Cardiac muscle cell (in vitro differentiated cells and primary cell): Measurements from ENCODE around the gene YTHDC2. TPM values are rescaled to one million over a fixed set of nuclear protein-coding genes. Genes with fewer than 3 reads are reported as not detected.

ENCODE experiments used
- DNase-seq, 2 donors: peaks; one replicate each; pipeline versions ENCODE4 v3.0.0 to v3.0.0-alpha.2; 2010 to 2017; ENCODE audit warnings: low read depth in 1 of 2, low spot score in 1 of 2
- H3K27ac ChIP-seq: fragments of 200-600 bp; sonication (generic); 2 replicates; pipeline ENCODE4 v1.5.1; 2016
- H3K27me3 ChIP-seq: fragments of 200-600 bp; sonication (generic); 2 replicates; pipeline ENCODE4 v1.6.0; 2016; ENCODE audit warnings: control low read depth
- H3K36me3 ChIP-seq: fragments of 200-600 bp; sonication (generic); 2 replicates; pipeline ENCODE4 v1.5.1; 2016; ENCODE audit warnings: control low read depth
- H3K4me1 ChIP-seq: fragments of 200-600 bp; sonication (generic); 2 replicates; pipeline ENCODE4 v1.8.1; 2017; ENCODE audit warnings: low read depth, mild to moderate bottlenecking, mixed run types
- H3K4me3 ChIP-seq: fragments of 200-600 bp; sonication (generic); 2 replicates; pipeline ENCODE4 v1.5.1; 2016; ENCODE audit warnings: mild to moderate bottlenecking
- H3K9me3 ChIP-seq: fragments of 200-600 bp; sonication (generic); 2 replicates; pipeline ENCODE4 v1.5.1; 2017; ENCODE audit warnings: low read depth, mild to moderate bottlenecking, control low read depth
- polyA plus RNA-seq: library from polyadenylated mRNA; unstranded; fragments of >200 nt; fragmentation: Nextera tagmentation; extraction: Ambion mirVana; gene quantifications from 2 replicates; pipeline ENCODE4 v1.2.1, GENCODE V29; 2016
- total RNA-seq: library from RNA; depleted of rRNA; stranded (reverse); fragments of >200 nt; gene quantifications from 2 replicates; pipeline ENCODE4 v1.2.3, GENCODE V29; 2016
- TF ChIP-seq, protein P1 (sequence below): IDR thresholded peaks from 2 replicates; pipeline ENCODE4 v1.5.1; 2012; ENCODE audit warnings: low read depth, mild to moderate bottlenecking, low read length

YTHDC2 gene
- total and polyA plus RNA-seq, 2 experiments from 2014 or later: 11.2 to 16.1 TPM

DNA sequence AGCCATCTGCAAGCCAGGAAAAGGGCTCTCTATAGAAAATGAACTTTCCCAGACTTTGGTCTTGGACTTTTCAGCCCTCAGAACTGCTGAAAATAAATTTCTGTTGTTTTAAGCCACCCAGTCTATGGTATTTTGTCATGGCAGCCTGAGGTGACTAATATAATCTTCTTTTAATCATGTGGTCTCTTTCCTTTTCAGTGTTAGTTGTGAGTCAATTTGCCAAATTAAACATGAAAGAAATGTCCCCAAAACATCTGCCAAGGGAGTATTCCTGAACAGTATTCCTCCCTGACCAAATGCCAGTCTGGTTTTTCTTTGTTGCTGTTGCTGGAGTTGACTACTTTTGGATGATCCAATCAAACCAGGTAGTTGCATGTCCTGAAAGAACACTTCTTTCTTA lies 4.7 kb upstream of the YTHDC2 start:
- H3K9me3 ChIP-seq: no peaks in the 10 kb centered on the region
- no peak overlapping the region for H3K4me3 ChIP-seq
- no peak overlapping the region for H3K27ac ChIP-seq
- H3K36me3 ChIP-seq: no peaks in the 10 kb centered on the region
- no peaks in the 10 kb centered on the region for H3K4me1 ChIP-seq
- H3K27me3 ChIP-seq: peaks cover 8% of the 10 kb centered on the region
- TF ChIP-seq, protein P1, sequence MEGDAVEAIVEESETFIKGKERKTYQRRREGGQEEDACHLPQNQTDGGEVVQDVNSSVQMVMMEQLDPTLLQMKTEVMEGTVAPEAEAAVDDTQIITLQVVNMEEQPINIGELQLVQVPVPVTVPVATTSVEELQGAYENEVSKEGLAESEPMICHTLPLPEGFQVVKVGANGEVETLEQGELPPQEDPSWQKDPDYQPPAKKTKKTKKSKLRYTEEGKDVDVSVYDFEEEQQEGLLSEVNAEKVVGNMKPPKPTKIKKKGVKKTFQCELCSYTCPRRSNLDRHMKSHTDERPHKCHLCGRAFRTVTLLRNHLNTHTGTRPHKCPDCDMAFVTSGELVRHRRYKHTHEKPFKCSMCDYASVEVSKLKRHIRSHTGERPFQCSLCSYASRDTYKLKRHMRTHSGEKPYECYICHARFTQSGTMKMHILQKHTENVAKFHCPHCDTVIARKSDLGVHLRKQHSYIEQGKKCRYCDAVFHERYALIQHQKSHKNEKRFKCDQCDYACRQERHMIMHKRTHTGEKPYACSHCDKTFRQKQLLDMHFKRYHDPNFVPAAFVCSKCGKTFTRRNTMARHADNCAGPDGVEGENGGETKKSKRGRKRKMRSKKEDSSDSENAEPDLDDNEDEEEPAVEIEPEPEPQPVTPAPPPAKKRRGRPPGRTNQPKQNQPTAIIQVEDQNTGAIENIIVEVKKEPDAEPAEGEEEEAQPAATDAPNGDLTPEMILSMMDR: no peak
- DNase-seq: no peak

DNA sequence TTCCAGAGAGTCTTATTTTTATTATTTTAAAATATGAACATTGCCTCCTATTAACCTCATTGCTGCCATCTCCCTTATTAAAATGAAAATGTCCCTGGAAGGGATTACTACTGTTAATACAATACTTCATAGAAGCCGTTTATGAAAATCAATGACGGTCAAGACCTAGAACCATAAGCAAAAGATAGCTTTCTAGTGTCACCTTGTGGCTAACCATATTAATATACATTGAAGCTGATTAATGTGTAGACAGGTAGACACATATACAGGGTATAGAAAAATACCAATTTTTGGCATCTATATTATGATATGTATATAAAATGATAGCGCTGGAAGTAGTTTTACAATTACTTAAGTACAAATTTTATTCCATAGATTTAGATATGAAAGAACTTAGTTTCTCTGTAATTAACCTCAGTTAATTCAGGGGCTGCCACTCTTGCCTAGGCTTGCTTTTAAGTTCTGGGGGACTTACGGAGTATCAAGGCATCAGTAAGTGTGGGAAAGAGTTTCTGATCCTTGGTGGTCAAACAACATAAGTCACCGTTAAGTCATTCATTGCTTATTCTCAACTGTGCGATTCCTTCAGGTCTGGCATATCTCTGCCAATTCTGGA lies 2.5 kb upstream of the YTHDC2 start:
- Histone ChIP-seq H3K9me3 (no peaks in the 10 kb centered on the region), H3K4me3 (no peak overlapping the region), H3K27ac (no peak overlapping the region), H3K4me1 (no peaks in the 10 kb centered on the region), H3K36me3 (no peaks in the 10 kb centered on the region), H3K27me3 (peaks cover 8% of the 10 kb centered on the region)
- TF ChIP-seq, protein P1: peak; percentile 51
- peak; percentile 38 to 74 for DNase-seq

DNA sequence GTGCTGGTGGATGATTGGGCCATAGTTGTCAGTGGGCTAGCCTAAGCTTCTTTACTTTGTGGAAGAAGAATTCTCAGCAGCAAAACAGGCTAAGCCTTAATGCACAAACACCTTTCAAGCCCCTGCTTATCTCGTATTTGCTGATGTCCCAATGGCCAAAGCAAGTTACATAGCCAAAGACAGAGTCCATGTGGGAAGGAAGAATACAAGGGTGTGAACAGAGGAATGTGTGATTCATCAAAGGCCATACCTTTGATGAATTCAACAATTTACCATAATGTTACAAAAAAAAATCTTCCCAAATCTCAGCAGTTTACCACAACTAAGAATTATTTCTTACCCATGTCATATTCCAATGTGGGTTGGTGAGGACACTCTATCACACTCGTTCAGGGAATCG lies 1.2 kb upstream of the YTHDC2 start:
- H3K36me3 ChIP-seq: no peaks in the 10 kb centered on the region
- H3K27ac ChIP-seq: no peak overlapping the region
- no peak for DNase-seq
- TF ChIP-seq, protein P1: no peak
- H3K4me3 ChIP-seq: no peak overlapping the region
- peaks cover under 1% of the 10 kb centered on the region for H3K27me3 ChIP-seq
- no peaks in the 10 kb centered on the region for H3K9me3 ChIP-seq
- no peaks in the 10 kb centered on the region for H3K4me1 ChIP-seq

DNA sequence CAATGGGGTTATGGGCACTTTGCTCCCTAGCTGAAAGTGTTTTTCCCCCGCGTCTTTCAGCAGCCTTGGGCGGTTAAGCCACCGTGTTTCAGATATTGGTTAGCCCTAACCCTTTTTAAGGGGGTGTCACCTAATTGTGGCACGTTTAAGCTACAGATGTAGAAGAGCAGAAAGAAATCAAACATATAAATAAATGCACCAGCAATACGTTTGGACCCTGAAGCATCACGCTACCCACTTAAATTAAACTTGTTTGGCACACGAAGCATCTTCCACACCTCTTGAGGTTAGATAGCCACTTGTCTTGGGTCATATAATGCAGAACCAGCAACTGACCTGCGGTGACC lies 768 bp downstream of the YTHDC2 start:
- no peaks in the 10 kb centered on the region for H3K9me3 ChIP-seq
- H3K27ac ChIP-seq: peak overlapping the region; percentile 89
- TF ChIP-seq, protein P1: no peak

DNA sequence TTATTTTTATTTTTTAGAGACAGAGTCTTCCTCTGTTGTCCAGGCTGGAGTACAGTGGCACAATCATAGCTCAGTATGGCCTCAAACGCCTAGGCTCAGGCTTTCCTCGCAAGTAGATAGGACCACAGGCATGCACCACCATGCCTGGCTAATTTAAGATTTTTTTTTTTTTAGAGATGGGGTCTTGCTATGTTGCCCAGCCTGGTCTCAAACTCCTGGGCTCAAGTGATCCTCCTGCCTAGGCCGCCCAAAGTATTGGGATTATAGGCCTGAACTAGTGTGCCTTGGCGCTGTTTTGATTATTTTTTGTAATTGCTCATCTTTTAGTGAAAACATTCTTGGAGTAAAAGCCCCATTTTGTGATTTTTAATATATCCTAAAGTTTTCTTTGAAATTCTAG lies 5.4 kb downstream of the YTHDC2 start:
- Histone ChIP-seq H3K9me3 (no peaks in the 10 kb centered on the region), H3K4me1 (no peaks in the 10 kb centered on the region), H3K36me3 (no peaks in the 10 kb centered on the region), H3K4me3 (no peak overlapping the region), H3K27ac (no peak overlapping the region), H3K27me3 (no peaks in the 10 kb centered on the region)
- TF ChIP-seq, protein P1: no peak
- no peak for DNase-seq

More for the DNA sequence above, 768 bp downstream of the YTHDC2 start:
- DNase-seq: no peak
- Histone ChIP-seq H3K27me3 (no peaks in the 10 kb centered on the region), H3K4me3 (peak overlapping the region; percentile 69), H3K36me3 (no peaks in the 10 kb centered on the region), H3K4me1 (no peaks in the 10 kb centered on the region)
